ENCODE results near the gene ZCCHC7. TPM values are rescaled to one million over a fixed set of nuclear protein-coding genes. Genes with fewer than 3 reads are reported as not detected.

Gene ZCCHC7
- polyA plus RNA-seq, 1 donor from 2014 or later = 10.9 TPM

DNA sequence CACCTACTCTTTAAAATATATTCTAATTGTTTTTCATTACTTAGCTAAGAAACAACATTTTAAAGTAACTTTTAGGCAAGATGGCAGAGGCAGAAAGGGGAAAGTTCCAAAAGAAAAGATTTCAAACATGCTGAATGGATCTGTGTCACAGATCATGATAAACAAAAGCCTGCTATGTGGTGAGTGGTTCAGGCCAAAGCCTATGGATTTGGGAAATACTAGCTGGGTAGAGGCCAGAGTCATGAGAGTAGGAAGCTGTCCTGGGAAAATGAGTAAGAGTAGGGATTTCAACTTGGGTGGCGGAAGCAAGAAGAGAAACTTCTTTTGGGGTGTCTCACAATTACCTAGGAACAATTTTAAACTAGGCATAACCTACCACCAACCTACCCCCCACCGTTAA is 233.4 kb downstream of the ZCCHC7 start:
- H3K36me3 ChIP-seq (ENCODE audit: insufficient read depth, low read length) = no peaks in the 10 kb centered on the region

GRCh38 chr9:37362430-37362829 is 242.1 kb downstream of the ZCCHC7 start:
- Histone ChIP-seq H3K79me2 (replicated peaks; ENCODE audit: insufficient read depth, low read length) (no peaks in the 10 kb centered on the region), H3K9ac (ENCODE audit: low read length) (no peak overlapping the region), H3K9me2 (ENCODE audit: insufficient read depth, low read length) (no peaks in the 10 kb centered on the region), H3F3A (ENCODE audit: insufficient read depth, low read length, poor library complexity, severe bottlenecking) (no peaks in the 10 kb centered on the region), H3K36me3 (ENCODE audit: insufficient read depth, low read length) (no peaks in the 10 kb centered on the region), H3K27ac (ENCODE audit: low read length) (no peak overlapping the region), H3K9me3 (ENCODE audit: low read length) (no peaks in the 10 kb centered on the region), H2AFZ (ENCODE audit: low read depth, low read length) (no peak overlapping the region), H3K27me3 (ENCODE audit: insufficient read depth, low read depth, low read length) (no peaks in the 10 kb centered on the region), H3K4me3 (ENCODE audit: low read length) (no peak overlapping the region), H4K20me1 (ENCODE audit: insufficient read depth) (no peaks in the 10 kb centered on the region), H3K4me2 (ENCODE audit: low read length) (no peak overlapping the region)
- TF ChIP-seq, protein P1, sequence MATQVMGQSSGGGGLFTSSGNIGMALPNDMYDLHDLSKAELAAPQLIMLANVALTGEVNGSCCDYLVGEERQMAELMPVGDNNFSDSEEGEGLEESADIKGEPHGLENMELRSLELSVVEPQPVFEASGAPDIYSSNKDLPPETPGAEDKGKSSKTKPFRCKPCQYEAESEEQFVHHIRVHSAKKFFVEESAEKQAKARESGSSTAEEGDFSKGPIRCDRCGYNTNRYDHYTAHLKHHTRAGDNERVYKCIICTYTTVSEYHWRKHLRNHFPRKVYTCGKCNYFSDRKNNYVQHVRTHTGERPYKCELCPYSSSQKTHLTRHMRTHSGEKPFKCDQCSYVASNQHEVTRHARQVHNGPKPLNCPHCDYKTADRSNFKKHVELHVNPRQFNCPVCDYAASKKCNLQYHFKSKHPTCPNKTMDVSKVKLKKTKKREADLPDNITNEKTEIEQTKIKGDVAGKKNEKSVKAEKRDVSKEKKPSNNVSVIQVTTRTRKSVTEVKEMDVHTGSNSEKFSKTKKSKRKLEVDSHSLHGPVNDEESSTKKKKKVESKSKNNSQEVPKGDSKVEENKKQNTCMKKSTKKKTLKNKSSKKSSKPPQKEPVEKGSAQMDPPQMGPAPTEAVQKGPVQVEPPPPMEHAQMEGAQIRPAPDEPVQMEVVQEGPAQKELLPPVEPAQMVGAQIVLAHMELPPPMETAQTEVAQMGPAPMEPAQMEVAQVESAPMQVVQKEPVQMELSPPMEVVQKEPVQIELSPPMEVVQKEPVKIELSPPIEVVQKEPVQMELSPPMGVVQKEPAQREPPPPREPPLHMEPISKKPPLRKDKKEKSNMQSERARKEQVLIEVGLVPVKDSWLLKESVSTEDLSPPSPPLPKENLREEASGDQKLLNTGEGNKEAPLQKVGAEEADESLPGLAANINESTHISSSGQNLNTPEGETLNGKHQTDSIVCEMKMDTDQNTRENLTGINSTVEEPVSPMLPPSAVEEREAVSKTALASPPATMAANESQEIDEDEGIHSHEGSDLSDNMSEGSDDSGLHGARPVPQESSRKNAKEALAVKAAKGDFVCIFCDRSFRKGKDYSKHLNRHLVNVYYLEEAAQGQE (IDR thresholded peaks at IDR 0.05; ENCODE audit: borderline replicate concordance) = no peak
- TF ChIP-seq SMC3 (conservative IDR thresholded peaks at IDR 0.05; ENCODE audit: poor library complexity) (no peak), EZH2 (IDR thresholded peaks at IDR 0.05; ENCODE audit: borderline replicate concordance, insufficient read depth, low read length, poor library complexity, severe bottlenecking) (no peak), POLR2AphosphoS5 (IDR thresholded peaks at IDR 0.05) (no peak), TAF1 (IDR thresholded peaks at IDR 0.05; ENCODE audit: low read depth) (no peak), EP300 (conservative IDR thresholded peaks at IDR 0.05; ENCODE audit: poor library complexity, severe bottlenecking) (no peak), RAD21 (conservative IDR thresholded peaks at IDR 0.05) (no peak), MXI1 (conservative IDR thresholded peaks at IDR 0.05; ENCODE audit: poor library complexity, severe bottlenecking) (no peak)
- TF ChIP-seq, protein P2, sequence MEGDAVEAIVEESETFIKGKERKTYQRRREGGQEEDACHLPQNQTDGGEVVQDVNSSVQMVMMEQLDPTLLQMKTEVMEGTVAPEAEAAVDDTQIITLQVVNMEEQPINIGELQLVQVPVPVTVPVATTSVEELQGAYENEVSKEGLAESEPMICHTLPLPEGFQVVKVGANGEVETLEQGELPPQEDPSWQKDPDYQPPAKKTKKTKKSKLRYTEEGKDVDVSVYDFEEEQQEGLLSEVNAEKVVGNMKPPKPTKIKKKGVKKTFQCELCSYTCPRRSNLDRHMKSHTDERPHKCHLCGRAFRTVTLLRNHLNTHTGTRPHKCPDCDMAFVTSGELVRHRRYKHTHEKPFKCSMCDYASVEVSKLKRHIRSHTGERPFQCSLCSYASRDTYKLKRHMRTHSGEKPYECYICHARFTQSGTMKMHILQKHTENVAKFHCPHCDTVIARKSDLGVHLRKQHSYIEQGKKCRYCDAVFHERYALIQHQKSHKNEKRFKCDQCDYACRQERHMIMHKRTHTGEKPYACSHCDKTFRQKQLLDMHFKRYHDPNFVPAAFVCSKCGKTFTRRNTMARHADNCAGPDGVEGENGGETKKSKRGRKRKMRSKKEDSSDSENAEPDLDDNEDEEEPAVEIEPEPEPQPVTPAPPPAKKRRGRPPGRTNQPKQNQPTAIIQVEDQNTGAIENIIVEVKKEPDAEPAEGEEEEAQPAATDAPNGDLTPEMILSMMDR (IDR thresholded peaks at IDR 0.05; ENCODE audit: poor library complexity, severe bottlenecking) = no peak

More for the DNA sequence above, 233.4 kb downstream of the ZCCHC7 start:
- H3K27ac ChIP-seq (ENCODE audit: low read length) = no peak overlapping the region
- H3F3A ChIP-seq (ENCODE audit: insufficient read depth, low read length, poor library complexity, severe bottlenecking) = no peaks in the 10 kb centered on the region
- no peak overlapping the region for H2AFZ ChIP-seq (ENCODE audit: low read depth, low read length)
- no peak for TF ChIP-seq EP300 (conservative IDR thresholded peaks at IDR 0.05; ENCODE audit: poor library complexity, severe bottlenecking)
- TF ChIP-seq, protein P2 (IDR thresholded peaks at IDR 0.05; ENCODE audit: poor library complexity, severe bottlenecking) = no peak
- no peak for TF ChIP-seq EZH2 (IDR thresholded peaks at IDR 0.05; ENCODE audit: borderline replicate concordance, insufficient read depth, low read length, poor library complexity, severe bottlenecking)
- no peak for TF ChIP-seq POLR2AphosphoS5 (IDR thresholded peaks at IDR 0.05)
- TF ChIP-seq MXI1 (conservative IDR thresholded peaks at IDR 0.05; ENCODE audit: poor library complexity, severe bottlenecking) = no peak
- TF ChIP-seq, protein P1 (IDR thresholded peaks at IDR 0.05; ENCODE audit: borderline replicate concordance) = no peak
- no peak for TF ChIP-seq TAF1 (IDR thresholded peaks at IDR 0.05; ENCODE audit: low read depth)
- no peak for TF ChIP-seq RAD21 (conservative IDR thresholded peaks at IDR 0.05)
- no peak for TF ChIP-seq SMC3 (conservative IDR thresholded peaks at IDR 0.05; ENCODE audit: poor library complexity)
- H3K9ac ChIP-seq (ENCODE audit: low read length) = no peak overlapping the region
- no peak overlapping the region for H3K4me2 ChIP-seq (ENCODE audit: low read length)
- H3K79me2 ChIP-seq (replicated peaks; ENCODE audit: insufficient read depth, low read length) = no peaks in the 10 kb centered on the region
- no peak overlapping the region for H3K4me3 ChIP-seq (ENCODE audit: low read length)
- H3K9me3 ChIP-seq (ENCODE audit: low read length) = no peaks in the 10 kb centered on the region
- no peaks in the 10 kb centered on the region for H3K9me2 ChIP-seq (ENCODE audit: insufficient read depth, low read length)
- H3K27me3 ChIP-seq (ENCODE audit: insufficient read depth, low read depth, low read length) = no peaks in the 10 kb centered on the region
- no peaks in the 10 kb centered on the region for H4K20me1 ChIP-seq (ENCODE audit: insufficient read depth)

Data from neural cell (in vitro differentiated cells).